Mesothelial cell of epicardium (in vitro differentiated cells): ENCODE data around the gene RAB31. TPM values are rescaled to one million over a fixed set of nuclear protein-coding genes. Genes with fewer than 3 reads are reported as not detected.

Source experiments
- DNase-seq, 2 experiments: peaks; one replicate each; pipeline ENCODE4 v3.0.0; 2021; ENCODE audit warnings: low spot score in 2 of 2; ENCODE audit not compliant: unreplicated experiment in 2 of 2
- H3K27ac Mint-ChIP-seq: 2 replicates; pipeline ENCODE4 v1.8.0; 2021; ENCODE audit warnings: mixed read lengths
- H3K27me3 Mint-ChIP-seq: 2 replicates; pipeline ENCODE4 v1.8.0; 2021; ENCODE audit warnings: low read depth, mixed read lengths
- H3K36me3 Mint-ChIP-seq: 2 replicates; pipeline ENCODE4 v1.8.0; 2021; ENCODE audit warnings: mixed read lengths
- H3K4me1 Mint-ChIP-seq: 2 replicates; pipeline ENCODE4 v1.8.0; 2021; ENCODE audit warnings: mixed read lengths
- H3K4me3 Mint-ChIP-seq: 2 replicates; pipeline ENCODE4 v1.8.0; 2021; ENCODE audit warnings: mild to moderate bottlenecking, moderate library complexity, mixed read lengths
- H3K9me3 Mint-ChIP-seq: 2 replicates; pipeline ENCODE4 v1.8.0; 2021; ENCODE audit warnings: mixed read lengths
- CTCF ChIP-seq: fragments of 200-600 bp; sonication (generic); IDR thresholded peaks from one replicate; pipeline ENCODE4 v1.5.0; 2021; ENCODE audit warnings: antibody characterized with exemption; ENCODE audit not compliant: unreplicated experiment
- total RNA-seq: library from RNA; stranded (reverse); gene quantifications from 3 replicates; pipeline ENCODE4 v1.2.1, GENCODE V29; 2021

Gene RAB31
- total RNA-seq, 1 donor from 2014 or later, result 21.8 TPM

GRCh38 chr18:9876212-9876866, 168.2 kb downstream of the RAB31 start:
- peak overlapping the region; percentile 96 for H3K27ac Mint-ChIP-seq
- no peaks in the 10 kb centered on the region for H3K36me3 Mint-ChIP-seq
- no peak overlapping the region for H3K4me3 Mint-ChIP-seq
- TF ChIP-seq CTCF, result no peak
- peaks cover 10% of the 10 kb centered on the region for H3K27me3 Mint-ChIP-seq
- DNase-seq, result no peak
- H3K4me1 Mint-ChIP-seq, result peaks cover 21% of the 10 kb centered on the region
- peaks cover 3% of the 10 kb centered on the region for H3K9me3 Mint-ChIP-seq

- DNase-seq, result no peak
- H3K9me3 Mint-ChIP-seq, result peaks cover 3% of the 10 kb centered on the region
- peak overlapping the region; percentile 96 for H3K27ac Mint-ChIP-seq
- peaks cover 17% of the 10 kb centered on the region for H3K4me1 Mint-ChIP-seq
- peak overlapping the region; percentile 44 for H3K4me3 Mint-ChIP-seq
- H3K27me3 Mint-ChIP-seq, result peaks cover 7% of the 10 kb centered on the region
- H3K36me3 Mint-ChIP-seq, result no peaks in the 10 kb centered on the region
- no peak for TF ChIP-seq CTCF
Measured at GRCh38 chr18:9876867-9877654, 169.0 kb downstream of the RAB31 start.

GRCh38 chr18:9877655-9878014, 169.5 kb downstream of the RAB31 start:
- Mint-ChIP-seq H3K4me1 (peaks cover 17% of the 10 kb centered on the region), H3K36me3 (no peaks in the 10 kb centered on the region), H3K27me3 (peaks cover 7% of the 10 kb centered on the region), H3K27ac (peak overlapping the region; percentile 96), H3K4me3 (no peak overlapping the region), H3K9me3 (peaks cover 3% of the 10 kb centered on the region)
- DNase-seq, result no peak
- no peak for TF ChIP-seq CTCF

- Mint-ChIP-seq H3K4me3 (no peak overlapping the region), H3K27ac (no peak overlapping the region), H3K9me3 (peaks cover 3% of the 10 kb centered on the region), H3K36me3 (no peaks in the 10 kb centered on the region), H3K27me3 (peaks cover 5% of the 10 kb centered on the region), H3K4me1 (peaks cover 17% of the 10 kb centered on the region)
- no peak for TF ChIP-seq CTCF
- DNase-seq, result no peak
Measured at GRCh38 chr18:9878095-9878494, 170.0 kb downstream of the RAB31 start.

DNA sequence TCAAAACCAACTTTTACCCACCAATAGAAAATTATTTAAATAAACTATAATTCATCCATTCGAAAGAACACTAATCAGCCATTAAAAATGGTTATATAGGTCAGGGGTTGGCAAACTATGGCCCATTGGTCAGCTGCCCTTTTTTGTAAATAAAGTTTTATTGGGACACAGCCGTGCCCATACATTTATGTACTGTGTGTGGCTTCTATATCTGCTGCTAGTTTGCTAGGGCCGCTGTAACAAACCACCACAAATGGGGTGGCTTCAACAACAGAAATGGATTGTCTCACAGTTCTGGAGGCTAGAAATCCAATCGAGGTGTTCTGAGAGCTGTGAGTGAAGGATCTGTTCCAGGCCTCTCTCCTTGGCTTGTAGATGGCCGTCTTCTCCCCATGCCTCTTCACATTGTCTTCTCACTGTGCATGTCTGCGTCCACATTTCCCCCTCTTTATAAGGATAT, 170.7 kb downstream of the RAB31 start:
- Mint-ChIP-seq H3K9me3 (peaks cover 3% of the 10 kb centered on the region), H3K4me3 (no peak overlapping the region), H3K27ac (no peak overlapping the region), H3K36me3 (no peaks in the 10 kb centered on the region), H3K4me1 (peaks cover 17% of the 10 kb centered on the region), H3K27me3 (peaks cover 3% of the 10 kb centered on the region)
- DNase-seq, result no peak
- TF ChIP-seq CTCF, result no peak
